HG02938 (cell line): Measurements from ENCODE around the gene KIF20A.
A peak's percentile ranks its signal among the peaks of the same experiment; 100 is the strongest.
"Not testable (repeated sequence)": the region's sequence is repeated elsewhere in the genome, so short reads cannot be mapped to it uniquely, and the experiment has no call there.

ENCODE experiments used
- ATAC-seq: cut with Tn5 transposase; IDR thresholded peaks from one replicate; pipeline ENCODE4 v1.9.1; 2021; ENCODE audit warnings: mild to moderate bottlenecking, moderate library complexity; ENCODE audit not compliant: unreplicated experiment

KIF20A gene

GRCh38 chr5:138182808-138183207 lies 3.9 kb downstream of the KIF20A start:
- no peak for ATAC-seq

- no peak for ATAC-seq
Observed at GRCh38 chr5:138186002-138186447, 7.1 kb downstream of the KIF20A start.

- no peak for ATAC-seq
Observed at GRCh38 chr5:138188626-138189025, 9.7 kb downstream of the KIF20A start.

- no peak for ATAC-seq
Observed at GRCh38 chr5:138192826-138193225, 13.9 kb downstream of the KIF20A start.

- ATAC-seq, result not testable (repeated sequence)
Observed at GRCh38 chr5:138193859-138194258, 14.9 kb downstream of the KIF20A start.

GRCh38 chr5:138210985-138211384 lies 32.1 kb downstream of the KIF20A start:
- no peak for ATAC-seq

- ATAC-seq, result peak; percentile 29
Observed at GRCh38 chr5:138212828-138213160, 33.9 kb downstream of the KIF20A start.

GRCh38 chr5:138213161-138214029 lies 34.5 kb downstream of the KIF20A start, which contains the start of gene CDC23:
Gene CDC23, minus strand, starts transcription at chr5:138213323. Its CDS starts 11 bp downstream, at chr5:138213312.
- peak; percentile 97 for ATAC-seq

GRCh38 chr5:138216799-138217198 lies 37.9 kb downstream of the KIF20A start:
- no peak for ATAC-seq

GRCh38 chr5:138223532-138223931 lies 44.6 kb downstream of the KIF20A start:
- no peak for ATAC-seq

GRCh38 chr5:138224712-138225111 lies 45.8 kb downstream of the KIF20A start:
- ATAC-seq, result no peak

GRCh38 chr5:138226910-138227309 lies 48.0 kb downstream of the KIF20A start:
- no peak for ATAC-seq

GRCh38 chr5:138229387-138229786 lies 50.5 kb downstream of the KIF20A start:
- ATAC-seq, result no peak

- no peak for ATAC-seq
Observed at GRCh38 chr5:138230261-138230660, 51.3 kb downstream of the KIF20A start.

GRCh38 chr5:138230981-138231589 lies 52.2 kb downstream of the KIF20A start:
- ATAC-seq, result no peak

- no peak for ATAC-seq
Observed at GRCh38 chr5:138233280-138233679, 54.4 kb downstream of the KIF20A start.

- ATAC-seq, result no peak
Observed at GRCh38 chr5:138234651-138235050, 55.7 kb downstream of the KIF20A start.
